ENCODE data around the gene RASSF3. TPM values are rescaled to one million over a fixed set of nuclear protein-coding genes. Genes with fewer than 3 reads are reported as not detected.
"Not testable (repeated sequence)": the region's sequence is repeated elsewhere in the genome, so short reads cannot be mapped to it uniquely, and the experiment has no call there.

The RASSF3 gene
- total RNA-seq, 1 experiment from 2014 or later: 30.5 TPM

GRCh38 chr12:64611341-64612284, 1.3 kb downstream of the RASSF3 start:
- CTCF ChIA-PET: interaction anchor here (0.8 to 5.1 kb wide), 8 partner anchors 16 to 86 kb away, joined by 4 to 49 read pairs (median 5); no protein-coding TSS in a partner anchor
- peak; percentile 60 for DNase-seq (ENCODE audit: unreplicated experiment)
- Mint-ChIP-seq H3K27me3 (ENCODE audit: insufficient read depth, unreplicated experiment) (no peaks in the 10 kb centered on the region), H3K4me1 (ENCODE audit: insufficient read depth, unreplicated experiment) (peaks cover 14% of the 10 kb centered on the region), H3K27ac (ENCODE audit: low read depth, unreplicated experiment) (peak overlapping the region; percentile 90), H3K9me3 (ENCODE audit: unreplicated experiment) (no peaks in the 10 kb centered on the region), H3K36me3 (ENCODE audit: insufficient read depth, unreplicated experiment) (peaks cover 22% of the 10 kb centered on the region), H3K4me3 (ENCODE audit: unreplicated experiment) (peak overlapping the region; percentile 80)
- no peak for TF ChIP-seq CTCF (IDR thresholded peaks at IDR 0.05; ENCODE audit: unreplicated experiment)
- intact Hi-C loops (cut with micrococcal nuclease): loop anchor here (1.0 to 2.0 kb wide), 2 partner anchors 14 to 59 kb away; no protein-coding TSS in a partner anchor
- TSS peak; percentile 23 for BruUV-seq (replicated peaks)
- POLR2A ChIA-PET: interaction anchor here (0.9 to 9.7 kb wide), 14 partner anchors 8 to 558 kb away, joined by 3 to 124 read pairs (median 4); partner anchors contain the start of gene LEMD3

- no peak for TF ChIP-seq CTCF (IDR thresholded peaks at IDR 0.05; ENCODE audit: unreplicated experiment)
- POLR2A ChIA-PET: interaction anchor here (0.6 to 9.7 kb wide), 5 partner anchors 13 to 67 kb away, joined by 3 to 115 read pairs (median 5); no protein-coding TSS in a partner anchor
- BruUV-seq (replicated peaks): no TSS peak
- Mint-ChIP-seq H3K27ac (ENCODE audit: low read depth, unreplicated experiment) (peak overlapping the region; percentile 90), H3K4me1 (ENCODE audit: insufficient read depth, unreplicated experiment) (peaks cover 14% of the 10 kb centered on the region), H3K27me3 (ENCODE audit: insufficient read depth, unreplicated experiment) (no peaks in the 10 kb centered on the region), H3K4me3 (ENCODE audit: unreplicated experiment) (peak overlapping the region; percentile 80), H3K36me3 (ENCODE audit: insufficient read depth, unreplicated experiment) (peaks cover 22% of the 10 kb centered on the region), H3K9me3 (ENCODE audit: unreplicated experiment) (no peaks in the 10 kb centered on the region)
- no peak for DNase-seq (ENCODE audit: unreplicated experiment)
- intact Hi-C loops (cut with micrococcal nuclease): no loop called here
- CTCF ChIA-PET: interaction anchor here (0.7 to 1.3 kb wide), 3 partner anchors 69 to 85 kb away, joined by 3 to 4 read pairs (median 3); no protein-coding TSS in a partner anchor
These were observed 2.5 kb downstream of the RASSF3 start for GRCh38 chr12:64612843-64613242.

GRCh38 chr12:64613775-64614398, 3.6 kb downstream of the RASSF3 start:
- H3K4me3 Mint-ChIP-seq (ENCODE audit: unreplicated experiment); H3K9me3 Mint-ChIP-seq (ENCODE audit: unreplicated experiment); DNase-seq (ENCODE audit: unreplicated experiment); H3K27ac Mint-ChIP-seq (ENCODE audit: low read depth, unreplicated experiment); intact Hi-C loops (cut with micrococcal nuclease); H3K27me3 Mint-ChIP-seq (ENCODE audit: insufficient read depth, unreplicated experiment); BruUV-seq (replicated peaks): not testable (repeated sequence)
- POLR2A ChIA-PET: interaction anchor here (1.2 to 9.7 kb wide), 2 partner anchors 12 to 56 kb away, joined by 4 to 115 read pairs; no protein-coding TSS in a partner anchor
- Mint-ChIP-seq H3K36me3 (ENCODE audit: insufficient read depth, unreplicated experiment) (peaks cover 16% of the 10 kb centered on the region), H3K4me1 (ENCODE audit: insufficient read depth, unreplicated experiment) (peaks cover 15% of the 10 kb centered on the region)
- CTCF ChIA-PET: interaction anchor here (0.6 to 1.3 kb wide), 4 partner anchors 34 to 160 kb away, joined by 3 read pairs; no protein-coding TSS in a partner anchor

GRCh38 chr12:64616201-64616600, 5.9 kb downstream of the RASSF3 start:
- Mint-ChIP-seq H3K36me3 (ENCODE audit: insufficient read depth, unreplicated experiment) (peaks cover 23% of the 10 kb centered on the region), H3K27me3 (ENCODE audit: insufficient read depth, unreplicated experiment) (no peaks in the 10 kb centered on the region), H3K27ac (ENCODE audit: low read depth, unreplicated experiment) (peak overlapping the region; percentile 42), H3K4me1 (ENCODE audit: insufficient read depth, unreplicated experiment) (peaks cover 24% of the 10 kb centered on the region), H3K9me3 (ENCODE audit: unreplicated experiment) (no peaks in the 10 kb centered on the region), H3K4me3 (ENCODE audit: unreplicated experiment) (no peak overlapping the region)
- CTCF ChIA-PET: interaction anchor here (0.9 to 2.7 kb wide), 5 partner anchors 13 to 82 kb away, joined by 3 to 9 read pairs (median 6); no protein-coding TSS in a partner anchor
- DNase-seq (ENCODE audit: unreplicated experiment): no peak
- POLR2A ChIA-PET: interaction anchor here (0.8 to 1.2 kb wide), 2 partner anchors 9 to 11 kb away, joined by 3 to 7 read pairs; no protein-coding TSS in a partner anchor
- intact Hi-C loops (cut with micrococcal nuclease): no loop called here
- TF ChIP-seq CTCF (IDR thresholded peaks at IDR 0.05; ENCODE audit: unreplicated experiment): no peak
- no TSS peak for BruUV-seq (replicated peaks)

Data from MCF 10A (cell line).